K562 (cell line): Measurements from ENCODE around the gene KIAA0319L. TPM values are rescaled to one million over a fixed set of nuclear protein-coding genes. Genes with fewer than 3 reads are reported as not detected.
A peak's percentile ranks its signal among the peaks of the same experiment; 100 is the strongest.

Experiments
- ATAC-seq: fragments of 200-7000 bp; cut with Tn5 transposase; 3 replicates; pipeline ENCODE4 v1.9.1; 2020; ENCODE audit warnings: moderate library complexity
- BruUV-seq: library from RNA; stranded (reverse); fragments of 400-500 nt; replicated peaks from 2 replicates; lab custom pipeline; 2021; lab: Mats Ljungman, UMichigan
- CTCF ChIA-PET: fragments of 300-600 bp; formaldehyde crosslinking; extraction: SDS; loops from one replicate; lab custom pipeline; 2021; ENCODE audit warnings: low intra/inter-chr PET ratio; lab: Yijun Ruan, JAX
- POLR2A ChIA-PET: fragments of 300-600, 350-650 bp; sonication (Branson Sonifier 250); formaldehyde crosslinking; extraction: SDS; loops from one replicate; lab custom pipeline; 2021; ENCODE audit warnings: antibody characterized with exemption, inconsistent platforms; lab: Yijun Ruan, JAX
- DNase-seq, 4 experiments: peaks; one replicate each; pipeline versions ENCODE4 v3.0.0 to v3.0.0-alpha.2; 2011 to 2018; ENCODE audit warnings: low spot score in 3 of 4, mixed read lengths in 3 of 4; ENCODE audit errors: extremely low read depth in 1 of 4
- FAIRE-seq: peaks from 2 replicates; lab custom pipeline; 2011; peaks lifted over from hg19 to GRCh38; lab: Jason Lieb, UNC
- H2AFZ ChIP-seq: 2 replicates; pipeline ENCODE4 v1.6.0; 2011; ENCODE audit warnings: low read depth, low read length, control low read depth, inconsistent platforms
- H3K27ac ChIP-seq: fragments of 200-600 bp; 3 replicates; pipeline ENCODE4 v1.8.0; 2011; ENCODE audit warnings: low read depth, mild to moderate bottlenecking, control low read depth, inconsistent platforms, low read length, moderate library complexity, mixed read lengths; ENCODE audit errors: extremely low read depth
- H3K27me3 ChIP-seq, 2 experiments: fragments of 300-600 bp in 1 of 2; 2 replicates in 1 of 2; 3 replicates in 1 of 2; pipeline versions ENCODE4 v1.6.0 to v1.8.0; 2011; ENCODE audit warnings: inconsistent platforms in 2 of 2, low read length in 2 of 2, mild to moderate bottlenecking in 1 of 2, mixed read lengths in 1 of 2, moderate library complexity in 1 of 2; ENCODE audit not compliant: control insufficient read depth in 2 of 2, insufficient read depth in 2 of 2
- H3K36me3 ChIP-seq: fragments of 300-600 bp; 3 replicates; pipeline ENCODE4 v1.8.0; 2011; ENCODE audit warnings: mild to moderate bottlenecking, low read length, inconsistent platforms; ENCODE audit not compliant: control insufficient read depth, insufficient read depth
- H3K4me1 ChIP-seq, 2 experiments: fragments of 200-600 bp in 1 of 2; replicated peaks in 1 of 2; 2 replicates in 1 of 2; 3 replicates in 1 of 2; pipeline versions ENCODE4 v1.5.1 to v1.8.0; 2011; ENCODE audit warnings: inconsistent platforms in 2 of 2, low read length in 2 of 2, mild to moderate bottlenecking in 1 of 2, mixed read lengths in 1 of 2, moderate library complexity in 1 of 2; ENCODE audit not compliant: control insufficient read depth in 2 of 2, insufficient read depth in 2 of 2
- H3K4me2 ChIP-seq: 2 replicates; pipeline ENCODE4 v1.6.1; 2011; ENCODE audit warnings: low read length, control low read depth, inconsistent platforms, mixed read lengths; ENCODE audit not compliant: insufficient read depth
- H3K4me3 ChIP-seq: fragments of 200-600 bp; sonication (generic), shearing (Covaris generic); 2 replicates; pipeline ENCODE4 v1.5.1; 2016; ENCODE audit warnings: control low read depth, inconsistent platforms
- H3K79me2 ChIP-seq: fragments of 200-600 bp; 3 replicates; pipeline ENCODE4 v1.8.0; 2011; ENCODE audit warnings: low read length, inconsistent platforms; ENCODE audit not compliant: control insufficient read depth, insufficient read depth
- H3K9ac ChIP-seq, 2 experiments: 2 replicates each; pipeline versions ENCODE4 v1.6.0 to v1.6.1; 2011; ENCODE audit warnings: low read depth in 2 of 2, low read length in 2 of 2, control low read depth in 1 of 2, inconsistent platforms in 1 of 2, mild to moderate bottlenecking in 1 of 2, mixed read lengths in 1 of 2; ENCODE audit not compliant: insufficient read depth in 1 of 2
- H3K9me1 ChIP-seq: one replicate; pipeline ENCODE4 v1.6.0; 2011; ENCODE audit warnings: inconsistent platforms, mild to moderate bottlenecking, low read length, moderate library complexity; ENCODE audit not compliant: control insufficient read depth, insufficient read depth
- H3K9me3 ChIP-seq: replicated peaks from 2 replicates; pipeline ENCODE4 v1.5.1; 2011; ENCODE audit warnings: low read depth, low read length, inconsistent platforms; ENCODE audit not compliant: control insufficient read depth, insufficient read depth
- H4K20me1 ChIP-seq: replicated peaks from 2 replicates; pipeline ENCODE4 v1.6.1; 2011; ENCODE audit warnings: low read length, inconsistent platforms, mixed read lengths; ENCODE audit not compliant: control insufficient read depth, insufficient read depth
- CBFA2T2 ChIP-seq: fragments of 450-650 bp; conservative IDR thresholded peaks from 2 replicates; pipeline ENCODE4 v1.6.1; 2017; ENCODE audit warnings: mild to moderate bottlenecking
- JUND ChIP-seq, 2 experiments: IDR thresholded peaks; 2 replicates in 1 of 2; 3 replicates in 1 of 2; pipeline ENCODE4 v1.6.1; 2011; ENCODE audit warnings: borderline replicate concordance in 2 of 2, low read depth in 2 of 2, low read length in 2 of 2, improper control_type of control experiment in 1 of 2, missing biosample characterization in 1 of 2, missing genetic modification characterization in 1 of 2, missing genetic modification reagents in 1 of 2
- MAFG ChIP-seq: fragments of 450-650 bp; conservative IDR thresholded peaks from 2 replicates; pipeline ENCODE4 v1.6.1; 2016; ENCODE audit warnings: missing genetic modification characterization, missing compliant biosample characterization
- RBM22 ChIP-seq: fragments of 200-400 bp; formaldehyde crosslinking; IDR thresholded peaks from 2 replicates; pipeline ENCODE4 v1.6.1; 2018; ENCODE audit warnings: low read length, low read depth; ENCODE audit not compliant: poor library complexity, severe bottlenecking
- SMARCA4 ChIP-seq: fragments of 450-650 bp; IDR thresholded peaks from 2 replicates; pipeline ENCODE4 v1.6.1; 2016
- SMARCE1 ChIP-seq: fragments of 450-650 bp; IDR thresholded peaks from 2 replicates; pipeline ENCODE4 v1.7.1; 2016; ENCODE audit warnings: mild to moderate bottlenecking
- SOX6 ChIP-seq: fragments of 450-650 bp; IDR thresholded peaks from 2 replicates; pipeline ENCODE4 v1.6.1; 2014; ENCODE audit warnings: mild to moderate bottlenecking
- ZEB2 ChIP-seq: fragments of 450-650 bp; IDR thresholded peaks from 2 replicates; pipeline ENCODE4 v1.6.1; 2016
- ZFP30 ChIP-seq: fragments of 250-450 bp; sonication (Bioruptor Pico); IDR thresholded peaks from 2 replicates; pipeline ENCODE4 v1.8.0; 2022; ENCODE audit warnings: moderate library complexity, mild to moderate bottlenecking, inconsistent platforms, borderline replicate concordance
- WGBS: fragments of 100-300 bp; shearing (Covaris generic); methylation state at CpG from one replicate; pipeline ENCODE4 v1.1.6; 2016; ENCODE audit warnings: low coverage, mixed read lengths; ENCODE audit not compliant: insufficient coverage; ENCODE audit errors: missing lambda C conversion rate; 5-methylcytosine and 5-hydroxymethylcytosine counted together
- in situ Hi-C: fragments of 300-500 bp; cut with MboI; formaldehyde crosslinking; loops from 4 replicates; pipeline ENCODE4 v1.15.0; 2018; ENCODE audit warnings: inconsistent platforms, mixed read lengths
- intact Hi-C: fragments of 100-400 bp; cut with micrococcal nuclease; formaldehyde crosslinking; loops from 2 replicates; pipeline ENCODE4 v1.14.2; 2022
- polyA plus RNA-seq, 8 experiments: library from polyadenylated mRNA; depleted of rRNA in 4 of 8; stranded (reverse) in 5 of 8; unstranded in 3 of 8; fragments of >200 nt; fragmentation: Nextera tagmentation in 2 of 8; fragmentation: Illumina TruSeq in 1 of 8; extraction: Ambion mirVana in 2 of 8; extraction: Trizol in 1 of 8; gene quantifications; 2 replicates each; pipeline versions ENCODE4 v1.2.1 to v1.2.3, GENCODE V29; 2011 to 2014; ENCODE audit warnings: inconsistent platforms in 1 of 8, missing spikeins in 1 of 8
- total RNA-seq, 7 experiments: library from RNA; depleted of rRNA in 6 of 7; stranded (reverse); fragments of >200 nt in 6 of 7; fragmentation: Illumina TruSeq in 2 of 7; extraction: Trizol in 2 of 7; gene quantifications; 2 replicates each; pipeline versions ENCODE4 v1.2.1 to v1.2.3, GENCODE V29; 2011 to 2021; ENCODE audit warnings: low replicate concordance in 1 of 7
- TF ChIP-seq, protein P1 (sequence below), 2 experiments: fragments of 450-650 bp in 1 of 2; sonication (generic) in 1 of 2; formaldehyde crosslinking in 1 of 2; IDR thresholded peaks in 1 of 2; conservative IDR thresholded peaks in 1 of 2; 2 replicates each; pipeline versions ENCODE4 v1.6.1 to v1.8.1; 2016 to 2023; ENCODE audit warnings: mild to moderate bottlenecking in 2 of 2, moderate library complexity in 2 of 2, inconsistent platforms in 1 of 2, missing genetic modification reagents in 1 of 2
- TF ChIP-seq, protein P2 (sequence below), 2 experiments: fragments of 450-650 bp; formaldehyde crosslinking in 1 of 2; IDR thresholded peaks; 2 replicates each; pipeline versions ENCODE4 v1.4.0 to v1.6.1; 2014 to 2020; ENCODE audit warnings: mild to moderate bottlenecking in 2 of 2, borderline replicate concordance in 1 of 2, low read depth in 1 of 2

The KIAA0319L gene
- total and polyA plus RNA-seq, 9 of the 15 experiments (the other 6 are each of a cell fraction or from before 2014, with no cell fraction given) = 2.4 to 51.7 (median 27.4) TPM

DNA sequence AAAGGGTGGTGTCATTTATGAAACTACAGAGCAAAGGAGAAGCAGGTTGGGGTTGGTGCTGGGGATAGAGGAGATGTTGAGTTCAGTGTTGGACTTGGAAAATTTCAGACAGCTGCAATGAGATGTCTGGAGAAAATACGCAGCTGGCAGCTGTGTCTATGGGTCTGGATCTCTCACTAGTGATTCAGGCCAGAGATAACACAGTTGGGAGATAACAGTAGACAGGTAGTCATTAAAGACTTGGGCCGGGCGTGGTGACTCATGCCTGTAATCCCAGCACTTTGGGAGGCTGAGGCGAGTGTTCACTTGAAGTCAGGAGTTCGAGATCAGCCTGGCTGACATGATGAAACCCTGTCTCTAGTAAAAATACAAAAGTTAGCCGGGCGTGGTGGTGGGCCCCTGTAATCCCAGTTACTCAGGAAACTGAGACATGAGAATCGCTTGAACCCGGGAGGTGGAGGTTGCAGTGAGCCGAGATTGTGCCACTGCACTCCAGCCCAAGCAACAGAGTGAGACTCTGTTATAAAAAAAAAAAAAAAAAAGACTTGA is 13.5 kb upstream of the KIAA0319L start:
- no peak overlapping the region for H3K4me3 ChIP-seq
- no peaks in the 10 kb centered on the region for H3K9me1 ChIP-seq
- no peaks in the 10 kb centered on the region for H3K79me2 ChIP-seq
- ChIA-PET POLR2A (interaction anchor here (0.6 to 1.4 kb wide), 6 partner anchors 12 to 1701 kb away, joined by 3 to 5 read pairs (median 3); no protein-coding TSS in a partner anchor), CTCF (interaction anchor here (0.8 to 2.7 kb wide), 4 partner anchors 112 to 204 kb away, joined by 3 to 31 read pairs (median 4); no protein-coding TSS in a partner anchor)
- BruUV-seq = no TSS peak
- 0 out of 2 replicates have a peak, but pooled peaks cover 9% of the 10 kb centered on the region for H4K20me1 ChIP-seq
- peaks cover 3 to 19% of the 10 kb centered on the region in 2 experiments; a peak in 2 of 5 replicates for H3K4me1 ChIP-seq
- no peak overlapping the region for H3K27ac ChIP-seq
- H3K36me3 ChIP-seq = peaks cover 3% of the 10 kb centered on the region; the same call in 1 of the 3 replicates
- DNase-seq (peak in 1 of 4 experiments; percentile 29), ATAC-seq (peak; percentile 9; the same call in 1 of the 3 replicates), FAIRE-seq (peak; percentile 32)
- intact Hi-C loops = loop anchor here (1.0 kb wide), 1 partner anchor 76 kb away; no protein-coding TSS in a partner anchor
- H3K9me3 ChIP-seq = no peaks in the 10 kb centered on the region
- WGBS = 12% methylated on average over 9 of the region's 10 CpGs
- no peak overlapping the region for H3K9ac ChIP-seq
- H3K27me3 ChIP-seq = peaks cover 3 to 18% of the 10 kb centered on the region in 2 experiments; a peak in 4 of 5 replicates
- no peak overlapping the region for H2AFZ ChIP-seq
- in situ Hi-C loops = no loop called here
- no peak overlapping the region for H3K4me2 ChIP-seq
- TF ChIP-seq ZFP30 (CRISPR knock-in tag) (no peak), SMARCE1 (peak; percentile 71; the same call in 1 of the 2 replicates), MAFG (peak; percentile 67), ZEB2 (peak; percentile 86; the same call in 1 of the 2 replicates), SMARCA4 (peak; percentile 72; the same call in 1 of the 2 replicates), RBM22 (no peak), CBFA2T2 (peak; percentile 33; the same call in 1 of the 2 replicates), JUND (IDR thresholded peaks at IDR 0.05; ENCODE audit: borderline replicate concordance, low read depth, low read length) (peak; percentile 84), JUND (tag; IDR thresholded peaks at IDR 0.05; ENCODE audit: borderline replicate concordance, low read depth, low read length) (peak; percentile 73; the same call in 2 of the 3 replicates), SOX6 (peak; percentile 49; the same call in 1 of the 2 replicates)
- TF ChIP-seq, protein P1, sequence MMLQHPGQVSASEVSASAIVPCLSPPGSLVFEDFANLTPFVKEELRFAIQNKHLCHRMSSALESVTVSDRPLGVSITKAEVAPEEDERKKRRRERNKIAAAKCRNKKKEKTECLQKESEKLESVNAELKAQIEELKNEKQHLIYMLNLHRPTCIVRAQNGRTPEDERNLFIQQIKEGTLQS (IDR thresholded peaks at IDR 0.05) = peak; percentile 87
- TF ChIP-seq, protein P1 (CRISPR knock-in tag; conservative IDR thresholded peaks at IDR 0.05) = no peak
- TF ChIP-seq, protein P2, sequence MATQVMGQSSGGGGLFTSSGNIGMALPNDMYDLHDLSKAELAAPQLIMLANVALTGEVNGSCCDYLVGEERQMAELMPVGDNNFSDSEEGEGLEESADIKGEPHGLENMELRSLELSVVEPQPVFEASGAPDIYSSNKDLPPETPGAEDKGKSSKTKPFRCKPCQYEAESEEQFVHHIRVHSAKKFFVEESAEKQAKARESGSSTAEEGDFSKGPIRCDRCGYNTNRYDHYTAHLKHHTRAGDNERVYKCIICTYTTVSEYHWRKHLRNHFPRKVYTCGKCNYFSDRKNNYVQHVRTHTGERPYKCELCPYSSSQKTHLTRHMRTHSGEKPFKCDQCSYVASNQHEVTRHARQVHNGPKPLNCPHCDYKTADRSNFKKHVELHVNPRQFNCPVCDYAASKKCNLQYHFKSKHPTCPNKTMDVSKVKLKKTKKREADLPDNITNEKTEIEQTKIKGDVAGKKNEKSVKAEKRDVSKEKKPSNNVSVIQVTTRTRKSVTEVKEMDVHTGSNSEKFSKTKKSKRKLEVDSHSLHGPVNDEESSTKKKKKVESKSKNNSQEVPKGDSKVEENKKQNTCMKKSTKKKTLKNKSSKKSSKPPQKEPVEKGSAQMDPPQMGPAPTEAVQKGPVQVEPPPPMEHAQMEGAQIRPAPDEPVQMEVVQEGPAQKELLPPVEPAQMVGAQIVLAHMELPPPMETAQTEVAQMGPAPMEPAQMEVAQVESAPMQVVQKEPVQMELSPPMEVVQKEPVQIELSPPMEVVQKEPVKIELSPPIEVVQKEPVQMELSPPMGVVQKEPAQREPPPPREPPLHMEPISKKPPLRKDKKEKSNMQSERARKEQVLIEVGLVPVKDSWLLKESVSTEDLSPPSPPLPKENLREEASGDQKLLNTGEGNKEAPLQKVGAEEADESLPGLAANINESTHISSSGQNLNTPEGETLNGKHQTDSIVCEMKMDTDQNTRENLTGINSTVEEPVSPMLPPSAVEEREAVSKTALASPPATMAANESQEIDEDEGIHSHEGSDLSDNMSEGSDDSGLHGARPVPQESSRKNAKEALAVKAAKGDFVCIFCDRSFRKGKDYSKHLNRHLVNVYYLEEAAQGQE (IDR thresholded peaks at IDR 0.05; ENCODE audit: borderline replicate concordance) = no peak; the same call in 1 of the 2 replicates
- TF ChIP-seq, protein P2 (CRISPR knock-in tag; IDR thresholded peaks at IDR 0.05; ENCODE audit: low read depth) = no peak
